Heart left ventricle (tissue), 13 donors: ENCODE data around the gene SETBP1.

Experiments
- POLR2A ChIP-seq, 2 donors: fragments of 450-650 bp; IDR thresholded peaks; one replicate each; pipeline ENCODE4 v1.6.1; 2017; ENCODE audit warnings: antibody characterized with exemption in 2 of 2, mild to moderate bottlenecking in 2 of 2, moderate library complexity in 2 of 2
- TF ChIP-seq, protein P1 (sequence below), 12 donors: fragments of 200-600 bp; sonication (generic) in 4 of 12; IDR thresholded peaks; one replicate each; pipeline versions ENCODE4 v1.5.0 to v1.8.0; 2018 to 2022; ENCODE audit warnings: antibody characterized with exemption in 12 of 12, mild to moderate bottlenecking in 5 of 12
- donor health status: ischemic (EF 13 %, LVEDD 7.1; RV severe dilation, severe dysfunction).
- donor health status: DM: no; HTN: yes; CAD: no.
- donor health status: DM: no; HTN: no; CAD: no.
- donor health status: ischemic (EF 25% LVEDD 6.9; RV normal size, moderate dysfunction).
- donor health status: ischemic (EF 25% LVEDD 5.7; RV mildly dilated, moderate dysfunction).
- donor health status: ischemic (EF 35%, LVEDD 5.7; RV mildly dilated, moderate dysfunction).
- donor health status: nonischemic (EF 11% LVEDD 7.7; RV severe dilation, severe dysfunction).
- donor health status: DM: yes; HTN: yes; CAD: no.
- donor health status: PGD.
- donor health status: ischemic (EF 29% LVEDD 5.4; RV normal size, mild dysfunction).
- donor health status: nonischemic (EF 23%, LVEDD 6.1; RV moderate dilation, normal function).

DNA sequence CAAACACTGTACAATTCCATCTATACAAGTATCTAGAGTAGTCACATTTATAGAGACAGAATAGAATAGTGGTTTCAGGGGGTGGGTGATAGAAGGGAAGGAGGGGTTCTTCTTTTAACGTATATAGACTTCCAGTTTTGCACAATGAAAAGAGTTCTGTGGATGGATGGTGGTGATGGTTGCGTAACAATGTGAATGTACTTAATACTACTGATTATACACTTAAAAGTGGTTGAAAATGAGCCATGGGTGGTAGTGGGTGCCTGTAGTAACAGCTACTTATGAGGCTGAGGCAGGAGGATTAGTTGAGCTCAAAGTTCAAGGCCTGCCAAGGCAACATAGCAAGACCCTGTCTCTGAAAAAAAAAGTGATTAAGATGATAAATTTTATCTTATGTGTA is 85.8 kb downstream of the SETBP1 start:
- TF ChIP-seq, protein P1, sequence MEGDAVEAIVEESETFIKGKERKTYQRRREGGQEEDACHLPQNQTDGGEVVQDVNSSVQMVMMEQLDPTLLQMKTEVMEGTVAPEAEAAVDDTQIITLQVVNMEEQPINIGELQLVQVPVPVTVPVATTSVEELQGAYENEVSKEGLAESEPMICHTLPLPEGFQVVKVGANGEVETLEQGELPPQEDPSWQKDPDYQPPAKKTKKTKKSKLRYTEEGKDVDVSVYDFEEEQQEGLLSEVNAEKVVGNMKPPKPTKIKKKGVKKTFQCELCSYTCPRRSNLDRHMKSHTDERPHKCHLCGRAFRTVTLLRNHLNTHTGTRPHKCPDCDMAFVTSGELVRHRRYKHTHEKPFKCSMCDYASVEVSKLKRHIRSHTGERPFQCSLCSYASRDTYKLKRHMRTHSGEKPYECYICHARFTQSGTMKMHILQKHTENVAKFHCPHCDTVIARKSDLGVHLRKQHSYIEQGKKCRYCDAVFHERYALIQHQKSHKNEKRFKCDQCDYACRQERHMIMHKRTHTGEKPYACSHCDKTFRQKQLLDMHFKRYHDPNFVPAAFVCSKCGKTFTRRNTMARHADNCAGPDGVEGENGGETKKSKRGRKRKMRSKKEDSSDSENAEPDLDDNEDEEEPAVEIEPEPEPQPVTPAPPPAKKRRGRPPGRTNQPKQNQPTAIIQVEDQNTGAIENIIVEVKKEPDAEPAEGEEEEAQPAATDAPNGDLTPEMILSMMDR (IDR thresholded peaks at IDR 0.05): no peak
- TF ChIP-seq POLR2A (IDR thresholded peaks at IDR 0.05): no peak
